Measurements from ENCODE around the gene RARS1. TPM values are rescaled to one million over a fixed set of nuclear protein-coding genes. Genes with fewer than 3 reads are reported as not detected.
"Not testable (repeated sequence)": the region's sequence is repeated elsewhere in the genome, so short reads cannot be mapped to it uniquely, and the experiment has no call there.

RARS1 gene
- total and polyA plus RNA-seq, 2 of the 8 experiments (the other 6 are each of a cell fraction or from before 2014, with no cell fraction given): 30.2 to 108 TPM

DNA sequence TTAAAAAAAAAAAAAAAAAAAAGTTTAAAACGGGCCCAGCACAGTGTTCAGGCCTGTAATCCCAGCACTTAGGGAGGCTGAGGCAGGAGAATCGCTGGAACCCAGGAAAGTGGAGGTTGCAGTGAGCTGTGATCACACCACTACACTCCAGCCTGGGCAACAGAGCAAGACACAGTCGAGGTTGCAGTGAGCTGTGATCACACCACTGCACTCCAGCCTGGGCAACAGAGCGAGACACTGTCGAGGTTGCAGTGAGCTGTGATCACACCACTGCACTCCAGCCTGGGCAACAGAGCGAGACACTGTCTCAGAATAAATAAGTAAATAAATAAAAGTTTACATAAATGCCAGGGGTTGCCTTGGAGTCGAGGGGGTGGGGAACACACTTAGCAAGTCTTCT, 48.1 kb downstream of the RARS1 start:
- not testable (repeated sequence) for H3K23ac ChIP-seq (ENCODE audit: insufficient read length); H4K91ac ChIP-seq (replicated peaks; ENCODE audit: insufficient read length, low read length); H2BK120ac ChIP-seq (replicated peaks; ENCODE audit: low read depth, low read length); FAIRE-seq; H3K36me3 ChIP-seq (ENCODE audit: control insufficient read depth in 2 of 4, insufficient read depth in 4 of 4, low read length in 3 of 4); H3K79me1 ChIP-seq (ENCODE audit: low read depth, low read length); H3K79me2 ChIP-seq (ENCODE audit: control insufficient read depth in 1 of 2, insufficient read depth in 2 of 2, low read length in 2 of 2); H4K20me1 ChIP-seq (replicated peaks in 1 of 2; ENCODE audit: control insufficient read depth in 1 of 2, insufficient read depth in 2 of 2, low read length in 2 of 2); DNase-seq (ENCODE audit: low read depth in 1 of 2, low spot score in 2 of 2); H3K4ac ChIP-seq (replicated peaks; ENCODE audit: insufficient read length, low read depth, low read length); H3K14ac ChIP-seq (ENCODE audit: insufficient read length); H3K23me2 ChIP-seq (ENCODE audit: low read depth, low read length); H2BK20ac ChIP-seq (ENCODE audit: low read length); H4K8ac ChIP-seq (ENCODE audit: extremely low read depth, insufficient read depth, low read length); H3K56ac ChIP-seq (replicated peaks; ENCODE audit: insufficient read length, low read depth, low read length); H3K27ac ChIP-seq (ENCODE audit: low read depth, low read length); H2BK15ac ChIP-seq (ENCODE audit: low read length); H3K9ac ChIP-seq (replicated peaks in 1 of 4; ENCODE audit: extremely low read depth in 1 of 4, low read depth in 3 of 4, low read length in 3 of 4); H2BK12ac ChIP-seq (ENCODE audit: low read depth, low read length); H3K18ac ChIP-seq (ENCODE audit: extremely low read depth, low read length); H2AFZ ChIP-seq (ENCODE audit: low read length); H2BK5ac ChIP-seq (ENCODE audit: low read depth, low read length); H4K5ac ChIP-seq (ENCODE audit: insufficient read length, low read depth, low read length); H2AK5ac ChIP-seq (ENCODE audit: low read depth, low read length); H3K4me3 ChIP-seq (ENCODE audit: extremely low read depth in 1 of 4, insufficient read depth in 2 of 4, low read depth in 3 of 4, low read length in 4 of 4); H3K4me2 ChIP-seq (ENCODE audit: insufficient read depth in 1 of 2, low read depth in 2 of 2, low read length in 2 of 2); H3K9me3 ChIP-seq (ENCODE audit: insufficient read depth in 2 of 2, low read depth in 1 of 2, low read length in 1 of 2)
- ChIA-PET CTCF (ENCODE audit: partially characterized antibody) (interaction anchor here (1.3 kb wide), 1 partner anchor 1047 kb away, joined by 4 read pairs; no protein-coding TSS in a partner anchor), POLR2A (ENCODE audit: partially characterized antibody) (interaction anchor here (0.7 to 3.5 kb wide), 3 partner anchors 9 to 46 kb away, joined by 3 to 19 read pairs (median 4); no protein-coding TSS in a partner anchor)
- Histone ChIP-seq H3K4me1 (replicated peaks in 1 of 4; ENCODE audit: control insufficient read depth in 3 of 4, insufficient read depth in 4 of 4, low read length in 3 of 4) (peaks cover 0 to 10% (median 8%) of the 10 kb centered on the region in 4 experiments; a peak in 6 of 7 replicates), H3K27me3 (replicated peaks in 1 of 4; ENCODE audit: control insufficient read depth in 3 of 4, extremely low read depth in 1 of 4, insufficient read depth in 3 of 4, low read length in 3 of 4) (peaks cover 4 to 12% (median 11%) of the 10 kb centered on the region in 4 experiments)
- WGBS, 2 experiments (ENCODE audit: extremely low coverage in 1 of 2, insufficient coverage in 1 of 2, insufficient read length in 1 of 2, insufficient replicate concordance in 2 of 2, low coverage in 1 of 2, low lambda C conversion rate in 2 of 2, missing lambda C conversion rate in 1 of 2): 87% methylated on average over 7 of the region's 7 CpGs; no CpG with 5 or more reads in 1 of the 2 experiments
